ENCODE results near the gene FDX2. TPM values are rescaled to one million over a fixed set of nuclear protein-coding genes. Genes with fewer than 3 reads are reported as not detected.

Gene FDX2
- polyA plus RNA-seq, 12 donors = 10.9 to 34.1 (median 13.6) TPM; not detected in 1

Other genes starting within 250 kb of the FDX2 start
- gene SHFL, start 229.7 kb downstream of the FDX2 start, polyA plus RNA-seq (ENCODE audit: insufficient read length in 12 of 12) = 10 to 100 TPM in 4 of 12 donors, 1 to 10 TPM in 7, not detected in 1; 6.8 to 23.1 (median 9.8) TPM
- gene ANGPTL6, start 213.3 kb downstream of the FDX2 start, polyA plus RNA-seq (ENCODE audit: insufficient read length in 12 of 12) = 10 to 100 TPM in 1 of 12 donors, 1 to 10 TPM in 9, not detected in 2; 1.6 to 13.2 (median 5.4) TPM
- gene PPAN, start 209.7 kb downstream of the FDX2 start, polyA plus RNA-seq (ENCODE audit: insufficient read length in 12 of 12) = 10 to 100 TPM in 11 of 12 donors, not detected in 1; 19.8 to 35.1 (median 23.4) TPM
- gene P2RY11, start 204.3 kb downstream of the FDX2 start, polyA plus RNA-seq (ENCODE audit: insufficient read length in 12 of 12) = 10 to 100 TPM in 3 of 12 donors, 1 to 10 TPM in 8, not detected in 1; 6.8 to 12.5 (median 8.7) TPM
- 100 to 1,000 TPM in 11 of 12 donors, not detected in 1; 111 to 280 (median 223) TPM for gene EIF3G, start 196.1 kb downstream of the FDX2 start, polyA plus RNA-seq (ENCODE audit: insufficient read length in 12 of 12)
- gene DNMT1, start 121.1 kb downstream of the FDX2 start, polyA plus RNA-seq (ENCODE audit: insufficient read length in 12 of 12) = 100 to 1,000 TPM in 2 of 12 donors, 10 to 100 TPM in 9, not detected in 1; 47.3 to 145 (median 82.2) TPM
- 10 to 100 TPM in 8 of 12 donors, 1 to 10 TPM in 3, not detected in 1; 9.1 to 18.1 (median 11.8) TPM for gene S1PR2, start 84.7 kb downstream of the FDX2 start, polyA plus RNA-seq (ENCODE audit: insufficient read length in 12 of 12)
- gene MRPL4, start 63.8 kb downstream of the FDX2 start, polyA plus RNA-seq (ENCODE audit: insufficient read length in 12 of 12) = 10 to 100 TPM in 11 of 12 donors, not detected in 1; 19.6 to 40.3 (median 26.0) TPM
- 10 to 100 TPM in 2 of 12 donors, 1 to 10 TPM in 9, not detected in 1; 5.8 to 20.7 (median 7.8) TPM for gene ICAM1, start 44.9 kb downstream of the FDX2 start, polyA plus RNA-seq (ENCODE audit: insufficient read length in 12 of 12)
- 1 to 10 TPM in 1 of 12 donors, under 1 TPM in 9, not detected in 2; 0.22 to 1.9 (median 0.44) TPM for gene ICAM4, start 29.1 kb downstream of the FDX2 start, polyA plus RNA-seq (ENCODE audit: insufficient read length in 12 of 12)
- 1 to 10 TPM in 1 of 12 donors, under 1 TPM in 4, not detected in 7; 0.05 to 1.1 (median 0.13) TPM for gene ICAM5, start 26.1 kb downstream of the FDX2 start, polyA plus RNA-seq (ENCODE audit: insufficient read length in 12 of 12)
- 1 to 10 TPM in 10 of 12 donors, not detected in 2; 1.9 to 4.8 (median 3.5) TPM for gene ZGLP1, start 6.2 kb downstream of the FDX2 start, polyA plus RNA-seq (ENCODE audit: insufficient read length in 12 of 12)
- 10 to 100 TPM in 9 of 12 donors, 1 to 10 TPM in 2, not detected in 1; 9.3 to 27.7 (median 12.1) TPM for gene RAVER1, start 17.5 kb upstream of the FDX2 start, polyA plus RNA-seq (ENCODE audit: insufficient read length in 12 of 12)
- 10 to 100 TPM in 1 of 12 donors, 1 to 10 TPM in 9, not detected in 2; 4.6 to 10.4 (median 5.3) TPM for gene ICAM3, start 23.6 kb upstream of the FDX2 start, polyA plus RNA-seq (ENCODE audit: insufficient read length in 12 of 12)
- 100 to 1,000 TPM in 1 of 12 donors, 10 to 100 TPM in 10, not detected in 1; 52.4 to 126 (median 61.0) TPM for gene TYK2, start 64.6 kb upstream of the FDX2 start, polyA plus RNA-seq (ENCODE audit: insufficient read length in 12 of 12)
- gene CDC37, start 87.5 kb upstream of the FDX2 start, polyA plus RNA-seq (ENCODE audit: insufficient read length in 12 of 12) = 100 to 1,000 TPM in 11 of 12 donors, not detected in 1; 109 to 202 (median 123) TPM
- gene PDE4A, start 104.5 kb upstream of the FDX2 start, polyA plus RNA-seq (ENCODE audit: insufficient read length in 12 of 12) = 1 to 10 TPM in 11 of 12 donors, not detected in 1; 2.4 to 5.2 (median 3.2) TPM
- gene KEAP1, start 187.3 kb upstream of the FDX2 start, polyA plus RNA-seq (ENCODE audit: insufficient read length in 12 of 12) = 10 to 100 TPM in 11 of 12 donors, not detected in 1; 30.3 to 85.6 (median 66.2) TPM
- gene S1PR5, start 201.4 kb upstream of the FDX2 start, polyA plus RNA-seq (ENCODE audit: insufficient read length in 12 of 12) = 1 to 10 TPM in 9 of 12 donors, under 1 TPM in 1, not detected in 2; 0.86 to 2.4 (median 1.6) TPM
- gene ATG4D, start 227.9 kb upstream of the FDX2 start, polyA plus RNA-seq (ENCODE audit: insufficient read length in 12 of 12) = 10 to 100 TPM in 11 of 12 donors, not detected in 1; 16.8 to 57.9 (median 19.9) TPM
- gene KRI1, start 250.0 kb upstream of the FDX2 start, polyA plus RNA-seq (ENCODE audit: insufficient read length in 12 of 12) = 10 to 100 TPM in 11 of 12 donors, not detected in 1; 15.9 to 47.3 (median 22.8) TPM

Data from muscle of arm (tissue), 12 donors.